K562 (cell line): Measurements from ENCODE around the gene HK2. TPM values are rescaled to one million over a fixed set of nuclear protein-coding genes. Genes with fewer than 3 reads are reported as not detected.
A peak's percentile ranks its signal among the peaks of the same experiment; 100 is the strongest.

ENCODE experiments used
- CBFA2T2 ChIP-seq: fragments of 450-650 bp; conservative IDR thresholded peaks from 2 replicates; pipeline ENCODE4 v1.6.1; 2017; ENCODE audit warnings: mild to moderate bottlenecking
- CHD1 ChIP-seq: fragments of 200-600 bp; sonication (generic); IDR thresholded peaks from one replicate; pipeline ENCODE4 v1.6.1; 2012; ENCODE audit warnings: mild to moderate bottlenecking, moderate library complexity, low read length, inconsistent platforms
- ESRRA ChIP-seq: fragments of 450-650 bp; IDR thresholded peaks from 2 replicates; pipeline ENCODE4 v1.6.1; 2014; ENCODE audit warnings: low read depth, mild to moderate bottlenecking, moderate library complexity, borderline replicate concordance
- EZH2 ChIP-seq: IDR thresholded peaks from 2 replicates; pipeline ENCODE4 v1.6.1; 2012; ENCODE audit warnings: low read depth, mild to moderate bottlenecking, inconsistent platforms, low read length, borderline replicate concordance
- FOXA1 ChIP-seq: fragments of 450-650 bp; IDR thresholded peaks from 2 replicates; pipeline ENCODE4 v1.6.1; 2016; ENCODE audit warnings: mild to moderate bottlenecking, borderline replicate concordance
- HBP1 ChIP-seq: fragments of 450-650 bp; formaldehyde crosslinking; IDR thresholded peaks from 2 replicates; pipeline ENCODE4 v1.4.0; 2022; ENCODE audit warnings: missing genetic modification characterization
- HDGF ChIP-seq: fragments of 450-650 bp; IDR thresholded peaks from 2 replicates; pipeline ENCODE4 v1.6.1; 2016
- IRF2 ChIP-seq: sonication (generic); formaldehyde crosslinking; IDR thresholded peaks from 2 replicates; pipeline ENCODE4 v1.8.1; 2022; ENCODE audit warnings: mild to moderate bottlenecking, missing genetic modification reagents
- MAFF ChIP-seq: IDR thresholded peaks from 2 replicates; pipeline ENCODE4 v1.6.1; 2012; ENCODE audit warnings: low read length, improper control_type of control experiment
- MXI1 ChIP-seq: IDR thresholded peaks from 2 replicates; pipeline ENCODE4 v1.6.1; 2011; ENCODE audit warnings: low read depth, mild to moderate bottlenecking, improper control_type of control experiment, low read length
- PBX2 ChIP-seq, 2 experiments: IDR thresholded peaks in 1 of 2; conservative IDR thresholded peaks in 1 of 2; 2 replicates each; pipeline ENCODE4 v1.6.1; 2016; ENCODE audit warnings: low read depth in 2 of 2, mild to moderate bottlenecking in 1 of 2, missing compliant biosample characterization in 1 of 2, missing genetic modification characterization in 1 of 2, moderate library complexity in 1 of 2
- PHF21A ChIP-seq: fragments of 450-650 bp; IDR thresholded peaks from 2 replicates; pipeline ENCODE4 v1.6.1; 2017; ENCODE audit warnings: low read depth, borderline replicate concordance
- SAFB ChIP-seq: fragments of 200-400 bp; formaldehyde crosslinking; IDR thresholded peaks from 2 replicates; pipeline ENCODE4 v1.6.1; 2017; ENCODE audit warnings: low read depth, low read length, borderline replicate concordance
- ZFX ChIP-seq: sonication (generic); formaldehyde crosslinking; IDR thresholded peaks from 2 replicates; pipeline ENCODE4 v1.8.0; 2022; ENCODE audit warnings: mild to moderate bottlenecking, missing genetic modification reagents, moderate library complexity
- ZNF324 ChIP-seq: fragments of 250-450 bp; sonication (Bioruptor Pico); IDR thresholded peaks from 2 replicates; pipeline ENCODE4 v1.4.0; 2020; ENCODE audit warnings: mild to moderate bottlenecking
- ZNF766 ChIP-seq: fragments of 200-800 bp; sonication (Bioruptor generic); conservative IDR thresholded peaks from 2 replicates; pipeline ENCODE4 v1.6.1; 2016; ENCODE audit warnings: missing genetic modification characterization, missing compliant biosample characterization
- polyA plus RNA-seq, 8 experiments: library from polyadenylated mRNA; depleted of rRNA in 4 of 8; stranded (reverse) in 5 of 8; unstranded in 3 of 8; fragments of >200 nt; fragmentation: Nextera tagmentation in 2 of 8; fragmentation: Illumina TruSeq in 1 of 8; extraction: Ambion mirVana in 2 of 8; extraction: Trizol in 1 of 8; gene quantifications; 2 replicates each; pipeline versions ENCODE4 v1.2.1 to v1.2.3, GENCODE V29; 2011 to 2014; ENCODE audit warnings: inconsistent platforms in 1 of 8, missing spikeins in 1 of 8
- total RNA-seq, 7 experiments: library from RNA; depleted of rRNA in 6 of 7; stranded (reverse); fragments of >200 nt in 6 of 7; fragmentation: Illumina TruSeq in 2 of 7; extraction: Trizol in 2 of 7; gene quantifications; 2 replicates each; pipeline versions ENCODE4 v1.2.1 to v1.2.3, GENCODE V29; 2011 to 2021; ENCODE audit warnings: low replicate concordance in 1 of 7

HK2 gene
- total and polyA plus RNA-seq, 9 of the 15 experiments (the other 6 are each of a cell fraction or from before 2014, with no cell fraction given), result 4.7 to 56.0 (median 19.9) TPM

DNA sequence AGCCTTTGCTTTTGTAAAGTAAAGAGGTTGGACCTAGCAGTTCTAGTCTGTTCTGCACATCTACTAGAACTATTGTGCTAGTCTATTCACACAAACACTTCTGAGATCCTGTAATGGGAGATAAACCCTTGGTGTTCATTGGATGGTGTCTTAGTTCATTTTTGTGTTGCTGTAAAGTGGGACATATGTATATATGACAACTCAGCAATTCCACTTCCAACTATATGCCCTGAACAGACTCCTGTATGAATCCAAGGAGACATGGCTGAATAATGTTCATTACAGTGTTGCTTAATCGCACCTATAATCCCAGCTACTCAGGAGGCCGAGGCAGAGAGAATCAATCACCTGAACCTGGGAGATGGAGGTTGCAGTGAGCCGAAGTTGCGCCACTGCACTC is 23.3 kb downstream of the HK2 start (continued):
- TF ChIP-seq MXI1, result no peak
- TF ChIP-seq MAFF, result 0 out of 2 replicates have a peak, but pooled peaks have one; percentile 11
- no peak for TF ChIP-seq PHF21A
- TF ChIP-seq PBX2 (CRISPR knock-in tag; IDR thresholded peaks at IDR 0.05; ENCODE audit: low read depth), result no peak
- TF ChIP-seq PBX2 (tag; conservative IDR thresholded peaks at IDR 0.05; ENCODE audit: low read depth), result no peak
- no peak for TF ChIP-seq CHD1
- no peak for TF ChIP-seq CBFA2T2
- TF ChIP-seq ZFX, result no peak
- no peak for TF ChIP-seq ZNF766
- TF ChIP-seq EZH2, result no peak
- no peak for TF ChIP-seq FOXA1
- TF ChIP-seq IRF2 (CRISPR knock-in tag), result no peak
- no peak for TF ChIP-seq HBP1 (CRISPR knock-in tag)
- TF ChIP-seq SAFB, result no peak
- TF ChIP-seq HDGF, result no peak
- no peak for TF ChIP-seq ZNF324 (CRISPR knock-in tag)
- TF ChIP-seq ESRRA, result no peak
